HG03066 (cell line): ENCODE measurements around the gene RGS12.

Source experiments
- ATAC-seq: cut with Tn5 transposase; IDR thresholded peaks from one replicate; pipeline ENCODE4 v1.9.1; 2021; ENCODE audit warnings: low read depth; ENCODE audit not compliant: unreplicated experiment

The RGS12 gene

GRCh38 chr4:3269991-3270611 lies 22.7 kb upstream of the RGS12 start:
- no peak for ATAC-seq

- no peak for ATAC-seq
These were observed 21.7 kb upstream of the RGS12 start for GRCh38 chr4:3271131-3271530.

- ATAC-seq: no peak
These were observed 15.8 kb upstream of the RGS12 start for GRCh38 chr4:3276986-3277385.

GRCh38 chr4:3280466-3280865 lies 12.4 kb upstream of the RGS12 start:
- ATAC-seq: no peak

- no peak for ATAC-seq
These were observed 9.3 kb upstream of the RGS12 start for GRCh38 chr4:3283483-3283882.

GRCh38 chr4:3283916-3284315 lies 8.9 kb upstream of the RGS12 start:
- ATAC-seq: no peak

- ATAC-seq: no peak
These were observed 7.9 kb upstream of the RGS12 start for GRCh38 chr4:3284734-3285557.

- peak; percentile 92 for ATAC-seq
These were observed 7.1 kb upstream of the RGS12 start for GRCh38 chr4:3285558-3286334.

GRCh38 chr4:3286335-3287175 lies 6.3 kb upstream of the RGS12 start:
- ATAC-seq: no peak

- ATAC-seq: no peak
These were observed 5.4 kb upstream of the RGS12 start for GRCh38 chr4:3287271-3287971.

- no peak for ATAC-seq
These were observed 4.8 kb upstream of the RGS12 start for GRCh38 chr4:3287972-3288570.

GRCh38 chr4:3288571-3289094 lies 4.2 kb upstream of the RGS12 start:
- no peak for ATAC-seq

- no peak for ATAC-seq
These were observed 2.3 kb upstream of the RGS12 start for GRCh38 chr4:3290476-3290875.

GRCh38 chr4:3290889-3291321 lies 1.9 kb upstream of the RGS12 start:
- no peak for ATAC-seq

- ATAC-seq: no peak
These were observed 1.3 kb upstream of the RGS12 start for GRCh38 chr4:3291411-3291968.

- peak; percentile 23 for ATAC-seq
These were observed 751 bp upstream of the RGS12 start for GRCh38 chr4:3291969-3292570.

GRCh38 chr4:3293401-3294391 lies 875 bp downstream of the RGS12 start:
- no peak for ATAC-seq
